ENCODE data around the gene PSRC1.

Gene PSRC1

DNA sequence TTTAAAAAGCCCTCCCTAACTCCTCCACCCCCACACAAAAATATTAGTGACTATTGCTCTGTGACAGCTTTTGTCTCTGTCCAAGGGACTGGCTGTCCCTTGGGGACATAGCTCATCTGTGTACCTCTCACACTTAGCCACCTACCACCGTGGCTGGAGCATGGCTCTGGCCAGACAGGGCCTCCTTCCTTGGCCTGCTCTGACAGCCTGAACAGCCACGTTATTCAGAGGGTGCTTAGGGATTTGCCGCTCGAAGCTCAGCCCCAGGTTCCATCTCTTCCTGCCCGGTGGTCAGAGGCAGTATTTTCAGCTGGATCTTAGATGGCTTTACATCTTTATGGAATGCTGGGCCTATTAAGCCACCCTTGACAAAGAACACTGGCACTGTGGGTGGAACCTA lies 39.7 kb downstream of the PSRC1 start:
- Histone ChIP-seq H3K36me3 (ENCODE audit: insufficient read depth, low read length) (peaks cover 4% of the 10 kb centered on the region; the same call in 1 of the 2 replicates), H3K9ac (ENCODE audit: low read depth, low read length) (no peak overlapping the region), H3K9me3 (ENCODE audit: control insufficient read depth, insufficient read depth, low read length) (no peaks in the 10 kb centered on the region), H3K4me1 (ENCODE audit: insufficient read depth, low read length) (peaks cover 32% of the 10 kb centered on the region)

- peaks cover 11% of the 10 kb centered on the region for H3K36me3 ChIP-seq (ENCODE audit: insufficient read depth, low read length)
- H3K4me1 ChIP-seq (ENCODE audit: insufficient read depth, low read length): peaks cover 32% of the 10 kb centered on the region
- no peaks in the 10 kb centered on the region for H3K9me3 ChIP-seq (ENCODE audit: control insufficient read depth, insufficient read depth, low read length)
These were observed 40.6 kb downstream of the PSRC1 start for GRCh38 chr1:109242387-109242786.

GRCh38 chr1:109241841-109242345 lies 41.1 kb downstream of the PSRC1 start:
- peaks cover 15% of the 10 kb centered on the region for H3K36me3 ChIP-seq (ENCODE audit: insufficient read depth, low read length)
- no peaks in the 10 kb centered on the region for H3K9me3 ChIP-seq (ENCODE audit: control insufficient read depth, insufficient read depth, low read length)
- H3K9ac ChIP-seq (ENCODE audit: low read depth, low read length): peak overlapping the region; percentile 21; the same call in 1 of the 2 replicates
- H3K4me1 ChIP-seq (ENCODE audit: insufficient read depth, low read length): peaks cover 32% of the 10 kb centered on the region

More at GRCh38 chr1:109242387-109242786, 40.6 kb downstream of the PSRC1 start:
- H3K9ac ChIP-seq (ENCODE audit: low read depth, low read length): no peak overlapping the region

DNA sequence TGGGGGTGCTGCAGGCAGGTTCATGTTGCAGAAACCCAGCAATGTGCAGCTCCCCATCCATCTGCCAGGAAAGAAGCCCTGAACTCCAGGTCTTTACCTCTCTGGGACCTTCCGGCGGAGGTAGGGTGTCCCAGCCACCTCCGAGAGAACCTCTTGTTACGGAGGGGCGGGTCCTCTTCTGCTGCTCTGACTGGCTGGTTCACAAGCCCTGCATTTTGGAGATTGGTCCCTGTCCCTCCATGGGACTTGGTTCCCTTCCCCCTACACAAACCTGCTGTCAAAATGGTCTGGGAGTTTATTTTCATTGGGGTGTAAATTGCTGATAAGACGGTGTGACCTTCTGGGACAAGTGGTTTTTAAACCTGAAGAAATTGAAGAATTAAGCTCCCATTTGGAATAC lies 41.6 kb downstream of the PSRC1 start:
- H3K36me3 ChIP-seq (ENCODE audit: insufficient read depth, low read length): peaks cover 20% of the 10 kb centered on the region
- peak overlapping the region; percentile 31; the same call in 1 of the 2 replicates for H3K9ac ChIP-seq (ENCODE audit: low read depth, low read length)
- no peaks in the 10 kb centered on the region for H3K9me3 ChIP-seq (ENCODE audit: control insufficient read depth, insufficient read depth, low read length)
- H3K4me1 ChIP-seq (ENCODE audit: insufficient read depth, low read length): peaks cover 32% of the 10 kb centered on the region

DNA sequence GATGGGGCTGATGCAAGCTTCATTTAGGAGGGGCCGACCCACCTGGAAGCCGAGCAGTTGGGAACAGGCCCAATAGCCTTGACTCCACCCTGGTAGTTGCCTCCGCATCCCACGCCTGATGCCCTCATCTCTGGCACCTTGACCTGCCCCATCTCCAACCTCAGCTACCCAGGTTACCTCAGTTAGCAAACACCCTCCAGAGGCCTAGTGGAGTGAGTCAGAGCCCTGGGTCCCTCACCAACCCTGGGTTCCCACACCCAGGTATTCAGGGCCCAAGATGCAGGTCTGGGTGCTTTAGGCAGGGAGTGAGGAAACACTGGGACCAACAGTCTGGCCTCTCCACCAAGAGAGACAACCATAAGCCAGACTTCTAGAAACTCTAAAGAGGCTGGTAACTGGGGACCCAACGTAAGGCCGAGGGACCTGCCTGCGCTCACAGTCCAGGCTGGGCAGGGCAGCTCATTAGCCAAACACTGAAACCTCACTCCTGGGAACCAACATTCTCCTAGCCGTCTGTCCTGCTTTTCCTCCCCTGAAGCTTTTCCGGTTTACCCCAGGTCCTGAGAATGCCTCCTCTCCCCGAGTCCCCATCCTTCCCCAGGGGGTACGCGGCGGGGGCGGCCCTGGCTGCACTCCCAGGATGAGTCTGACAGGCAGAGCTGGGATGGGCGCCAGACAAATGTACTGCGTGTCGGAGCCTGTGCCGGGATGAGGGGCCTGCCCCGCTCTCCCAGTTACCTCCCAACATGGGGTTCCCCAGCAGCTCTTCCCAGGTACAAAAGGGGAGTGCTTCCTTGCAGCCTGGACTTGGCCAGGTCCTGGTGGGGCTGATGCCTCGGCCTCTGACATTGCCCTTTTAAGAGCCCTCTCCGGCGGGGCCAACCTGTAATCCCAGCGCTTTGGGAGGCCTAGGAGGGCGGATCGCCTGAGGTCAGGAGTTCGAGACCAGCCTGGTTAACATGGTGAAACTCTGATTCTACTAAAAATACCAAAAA lies 42.5 kb downstream of the PSRC1 start:
- Histone ChIP-seq H3K9ac (ENCODE audit: low read depth, low read length) (peak overlapping the region; percentile 31), H3K4me1 (ENCODE audit: insufficient read depth, low read length) (peaks cover 32% of the 10 kb centered on the region), H3K9me3 (ENCODE audit: control insufficient read depth, insufficient read depth, low read length) (no peaks in the 10 kb centered on the region), H3K36me3 (ENCODE audit: insufficient read depth, low read length) (peaks cover 22% of the 10 kb centered on the region)

DNA sequence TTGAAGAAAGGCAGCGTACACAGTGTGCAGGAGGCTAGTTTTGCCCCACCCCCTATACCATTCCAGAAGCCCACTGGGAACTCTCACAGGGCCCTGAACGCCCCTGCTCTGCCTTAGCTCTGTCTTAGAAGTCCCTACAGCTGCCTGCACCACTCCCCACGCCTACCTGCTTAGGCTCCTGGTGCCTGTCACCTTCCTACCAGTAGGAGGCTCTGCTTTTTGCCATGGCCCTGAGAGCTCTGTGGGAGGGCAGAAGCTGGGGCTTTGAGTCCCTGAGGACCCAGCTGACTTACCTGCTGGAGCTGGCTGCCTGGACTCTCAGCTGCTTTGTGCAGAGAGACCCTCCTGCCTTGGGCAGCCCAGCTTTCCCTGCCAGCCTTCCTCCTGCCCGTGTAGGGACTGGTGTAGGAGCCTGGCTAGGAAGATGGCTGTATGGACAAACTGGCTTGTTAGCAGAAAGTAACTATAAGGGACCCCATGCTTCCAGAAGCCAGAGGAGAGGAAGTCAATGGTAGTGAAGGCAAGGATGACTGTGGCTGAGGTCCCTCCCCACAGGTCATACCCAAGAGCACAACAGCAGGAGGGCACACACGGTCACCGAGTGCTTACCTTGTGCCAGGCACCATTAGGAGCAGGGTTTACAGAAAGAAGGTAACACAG lies 43.4 kb downstream of the PSRC1 start:
- peaks cover 32% of the 10 kb centered on the region for H3K4me1 ChIP-seq (ENCODE audit: insufficient read depth, low read length)
- H3K36me3 ChIP-seq (ENCODE audit: insufficient read depth, low read length): peaks cover 28% of the 10 kb centered on the region
- H3K9ac ChIP-seq (ENCODE audit: low read depth, low read length): no peak overlapping the region
- H3K9me3 ChIP-seq (ENCODE audit: control insufficient read depth, insufficient read depth, low read length): no peaks in the 10 kb centered on the region

DNA sequence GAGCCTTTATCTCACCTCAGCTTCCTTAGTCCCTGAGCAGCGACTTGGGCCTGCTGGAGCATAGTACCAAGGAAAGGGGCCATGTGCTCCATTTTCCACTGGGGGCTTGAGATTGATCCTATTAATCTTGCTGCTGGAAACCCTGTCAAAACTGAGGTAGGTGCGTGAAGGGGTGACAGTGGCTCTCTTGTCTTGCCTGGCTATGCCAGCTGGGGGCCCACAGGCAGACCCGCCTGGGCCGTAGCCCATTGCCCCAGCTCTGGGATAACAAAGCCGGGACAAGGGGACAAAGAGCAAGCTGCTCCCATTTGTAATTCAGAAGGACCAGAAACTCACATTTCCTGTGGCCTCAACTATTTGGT lies 43.9 kb downstream of the PSRC1 start:
- peaks cover 32% of the 10 kb centered on the region for H3K4me1 ChIP-seq (ENCODE audit: insufficient read depth, low read length)
- peaks cover 33% of the 10 kb centered on the region for H3K36me3 ChIP-seq (ENCODE audit: insufficient read depth, low read length)
- H3K9ac ChIP-seq (ENCODE audit: low read depth, low read length): no peak overlapping the region

GRCh38 chr1:109238382-109238781 lies 44.6 kb downstream of the PSRC1 start:
- H3K9me3 ChIP-seq (ENCODE audit: control insufficient read depth, insufficient read depth, low read length): no peaks in the 10 kb centered on the region
- H3K36me3 ChIP-seq (ENCODE audit: insufficient read depth, low read length): peaks cover 34% of the 10 kb centered on the region
- peaks cover 32% of the 10 kb centered on the region for H3K4me1 ChIP-seq (ENCODE audit: insufficient read depth, low read length)

More for the DNA sequence above, 43.9 kb downstream of the PSRC1 start:
- no peaks in the 10 kb centered on the region for H3K9me3 ChIP-seq (ENCODE audit: control insufficient read depth, insufficient read depth, low read length)

DNA sequence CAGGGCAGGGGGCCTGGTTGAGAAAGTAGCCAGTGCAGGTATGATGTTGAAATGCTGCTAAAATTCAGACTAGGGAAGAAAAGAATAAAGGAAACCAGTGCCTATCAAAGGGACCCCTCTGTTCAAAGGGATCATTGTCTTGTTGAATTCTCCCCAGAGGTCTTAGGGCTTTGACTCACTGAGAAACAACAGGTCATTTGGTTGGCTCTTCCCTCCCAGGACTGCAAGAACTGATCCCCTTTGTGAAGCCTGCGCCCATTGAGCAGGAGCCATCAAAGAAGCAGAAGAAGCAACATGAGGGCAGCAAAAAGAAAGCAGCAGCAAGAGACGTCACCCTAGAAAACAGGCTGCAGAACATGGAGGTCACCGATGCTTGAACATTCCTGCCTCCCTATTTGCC lies 45.4 kb downstream of the PSRC1 start:
- peaks cover 37% of the 10 kb centered on the region for H3K36me3 ChIP-seq (ENCODE audit: insufficient read depth, low read length)
- peaks cover 32% of the 10 kb centered on the region for H3K4me1 ChIP-seq (ENCODE audit: insufficient read depth, low read length)
- no peak overlapping the region for H3K9ac ChIP-seq (ENCODE audit: low read depth, low read length)
- H3K9me3 ChIP-seq (ENCODE audit: control insufficient read depth, insufficient read depth, low read length): no peaks in the 10 kb centered on the region

More at GRCh38 chr1:109238382-109238781, 44.6 kb downstream of the PSRC1 start:
- no peak overlapping the region for H3K9ac ChIP-seq (ENCODE audit: low read depth, low read length)

DNA sequence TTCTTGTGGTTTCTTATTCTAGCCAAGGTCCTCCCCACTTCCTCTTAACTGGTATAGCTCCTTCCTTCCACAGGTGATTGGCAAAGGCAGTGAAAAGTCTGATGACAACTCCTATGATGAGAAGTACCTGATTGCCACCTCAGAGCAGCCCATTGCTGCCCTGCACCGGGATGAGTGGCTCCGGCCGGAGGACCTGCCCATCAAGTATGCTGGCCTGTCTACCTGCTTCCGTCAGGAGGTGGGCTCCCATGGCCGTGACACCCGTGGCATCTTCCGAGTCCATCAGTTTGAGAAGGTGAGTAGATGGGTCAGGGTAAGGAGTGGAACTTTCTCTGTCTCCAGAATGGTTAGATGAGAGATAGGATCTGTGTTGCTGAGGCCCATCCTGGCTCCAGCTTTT lies 47.8 kb downstream of the PSRC1 start:
- H3K9ac ChIP-seq (ENCODE audit: low read depth, low read length): no peak overlapping the region
- peaks cover 21% of the 10 kb centered on the region for H3K4me1 ChIP-seq (ENCODE audit: insufficient read depth, low read length)
- no peaks in the 10 kb centered on the region for H3K9me3 ChIP-seq (ENCODE audit: control insufficient read depth, insufficient read depth, low read length)
- H3K36me3 ChIP-seq (ENCODE audit: insufficient read depth, low read length): peaks cover 58% of the 10 kb centered on the region

- H3K9me3 ChIP-seq (ENCODE audit: control insufficient read depth, insufficient read depth, low read length): no peaks in the 10 kb centered on the region
- H3K4me1 ChIP-seq (ENCODE audit: insufficient read depth, low read length): peaks cover 20% of the 10 kb centered on the region
- no peak overlapping the region for H3K9ac ChIP-seq (ENCODE audit: low read depth, low read length)
- H3K36me3 ChIP-seq (ENCODE audit: insufficient read depth, low read length): peaks cover 38% of the 10 kb centered on the region
These were observed 51.9 kb downstream of the PSRC1 start for GRCh38 chr1:109231066-109231465.

Measured in ES-I3 (cell line).